GF-D8 (cell line): ENCODE data around the gene SOWAHB.

Experiments
- DNase-seq: peaks from one replicate; lab custom pipeline; 2025; lab: John Stamatoyannopoulos, UW

The SOWAHB gene, protein sequence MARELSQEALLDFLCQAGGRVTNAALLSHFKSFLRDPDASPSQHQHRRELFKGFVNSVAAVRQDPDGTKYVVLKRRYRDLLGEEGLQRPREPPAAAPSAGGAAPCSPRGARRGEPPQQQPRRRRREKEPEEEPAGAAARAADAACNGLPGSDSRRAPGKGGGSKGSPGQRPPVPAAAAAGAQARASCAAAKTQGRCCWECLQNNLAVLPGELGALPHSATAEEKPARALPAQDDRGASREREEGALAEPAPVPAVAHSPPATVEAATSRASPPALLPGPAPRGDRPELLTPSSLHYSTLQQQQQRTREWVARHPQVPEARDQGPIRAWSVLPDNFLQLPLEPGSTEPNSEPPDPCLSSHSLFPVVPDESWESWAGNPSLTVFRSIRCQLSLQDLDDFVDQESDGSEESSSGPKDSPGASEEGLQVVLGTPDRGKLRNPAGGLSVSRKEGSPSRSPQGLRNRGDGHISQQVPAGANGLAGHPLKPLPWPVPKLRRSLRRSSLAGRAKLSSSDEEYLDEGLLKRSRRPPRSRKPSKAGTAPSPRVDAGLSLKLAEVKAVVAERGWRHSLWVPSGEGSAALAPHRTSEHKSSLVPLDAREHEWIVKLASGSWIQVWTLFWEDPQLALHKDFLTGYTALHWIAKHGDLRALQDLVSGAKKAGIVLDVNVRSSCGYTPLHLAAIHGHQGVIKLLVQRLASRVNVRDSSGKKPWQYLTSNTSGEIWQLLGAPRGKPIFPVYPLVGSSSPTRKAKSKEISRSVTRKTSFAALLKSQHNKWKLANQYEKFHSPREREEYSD

DNA sequence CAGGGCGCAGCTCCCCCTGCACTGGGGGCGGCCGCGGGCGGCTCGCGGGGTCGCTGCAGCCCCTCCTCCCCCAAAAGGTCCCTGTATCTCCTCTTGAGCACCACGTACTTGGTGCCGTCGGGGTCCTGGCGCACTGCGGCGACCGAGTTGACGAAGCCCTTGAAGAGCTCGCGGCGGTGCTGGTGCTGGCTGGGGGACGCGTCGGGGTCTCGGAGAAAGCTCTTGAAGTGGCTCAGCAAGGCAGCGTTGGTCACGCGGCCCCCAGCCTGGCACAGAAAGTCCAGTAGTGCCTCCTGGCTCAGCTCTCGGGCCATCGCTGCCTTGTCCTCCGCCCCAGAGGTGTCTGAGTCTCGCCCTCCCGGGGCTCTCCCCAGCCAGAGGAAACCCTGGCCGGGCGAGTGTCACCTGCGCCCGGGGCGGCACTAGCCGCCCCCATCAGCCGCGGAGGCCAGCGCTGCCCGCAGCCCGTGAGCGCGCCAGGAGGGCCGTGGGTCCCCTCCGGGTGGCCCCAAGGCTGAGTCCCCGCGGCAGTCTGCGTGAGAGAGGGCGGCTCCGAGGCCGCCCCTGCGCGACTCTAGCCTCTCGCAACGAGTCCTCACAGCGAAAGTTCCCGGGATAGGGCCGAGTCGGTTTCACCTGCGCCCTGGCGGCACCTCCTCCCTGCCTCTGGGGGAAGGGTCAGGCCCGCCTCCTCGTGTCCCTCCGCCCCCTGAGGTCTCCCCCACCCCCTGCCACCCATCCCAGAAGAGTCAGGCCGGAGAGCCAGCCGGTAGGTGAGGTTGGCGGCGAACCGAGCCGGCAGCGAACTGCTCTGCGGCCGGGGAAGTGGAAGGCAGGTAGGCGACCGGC, at the start of gene SOWAHB:
TSS of gene SOWAHB (minus strand) at position 609 of the 849 bp plus-strand sequence. CDS start at position 314, 295 bp downstream.
- no peak for DNase-seq

DNA sequence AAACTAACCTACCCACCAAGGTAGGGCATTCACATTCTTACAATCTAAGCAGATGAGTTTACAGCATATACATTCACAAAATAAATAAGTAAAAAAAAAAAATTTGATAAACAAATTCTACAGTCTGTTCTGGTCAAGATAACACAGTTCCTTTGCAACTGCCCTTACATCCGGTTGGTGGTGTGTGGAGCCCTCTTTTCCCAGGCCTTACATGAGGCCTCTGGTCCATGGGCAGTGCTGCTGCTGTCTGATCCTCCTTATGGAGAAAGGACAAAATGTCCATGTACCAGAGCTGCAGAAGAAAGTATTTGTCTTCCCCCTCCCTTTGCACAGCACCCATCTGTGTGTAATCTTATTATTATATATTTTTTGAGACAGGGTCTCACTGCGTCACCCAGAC, 49.4 kb upstream of the SOWAHB start:
- DNase-seq, result no peak

DNA sequence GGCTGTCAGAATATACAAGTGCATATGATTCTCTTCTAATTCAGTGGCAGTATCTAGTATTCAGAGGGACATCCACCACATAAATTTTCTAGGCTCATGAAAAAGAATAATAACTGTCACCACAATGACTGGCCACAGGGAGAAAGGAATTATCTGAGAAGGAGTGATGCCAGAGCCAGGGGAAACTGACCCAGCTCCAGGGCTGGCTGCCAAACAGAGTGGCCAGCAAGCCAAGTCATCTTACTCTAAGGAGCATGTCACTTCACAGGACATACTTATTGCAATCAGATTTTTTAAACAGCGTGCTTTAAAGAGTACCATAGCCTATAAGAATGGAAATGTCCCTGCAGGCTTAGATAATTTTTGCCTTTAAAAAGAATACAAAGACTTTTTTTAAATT, 45.8 kb upstream of the SOWAHB start:
- DNase-seq, result no peak

DNA sequence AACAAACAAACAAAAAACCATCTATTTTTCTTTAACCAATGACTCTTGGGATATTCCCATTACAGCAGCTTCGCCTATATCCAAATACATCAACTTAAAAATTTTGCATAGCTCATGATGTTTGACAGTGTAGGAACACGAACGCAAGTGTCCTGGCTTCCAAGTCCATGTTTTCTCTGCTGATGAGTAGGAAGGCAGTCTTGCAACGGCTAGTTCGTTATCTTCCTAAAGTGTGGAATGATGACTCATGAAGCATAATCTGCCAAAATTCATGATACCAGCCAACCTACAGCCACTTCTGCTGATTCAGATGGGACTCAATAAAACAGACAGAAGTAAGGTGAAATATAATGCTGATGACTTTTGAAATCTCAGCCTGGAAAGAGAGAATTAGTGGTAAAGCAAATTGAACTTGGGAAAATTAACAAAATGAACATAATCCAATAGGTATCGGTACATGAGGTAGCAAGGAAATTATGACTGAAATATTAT, 45.2 kb upstream of the SOWAHB start:
- no peak for DNase-seq

DNA sequence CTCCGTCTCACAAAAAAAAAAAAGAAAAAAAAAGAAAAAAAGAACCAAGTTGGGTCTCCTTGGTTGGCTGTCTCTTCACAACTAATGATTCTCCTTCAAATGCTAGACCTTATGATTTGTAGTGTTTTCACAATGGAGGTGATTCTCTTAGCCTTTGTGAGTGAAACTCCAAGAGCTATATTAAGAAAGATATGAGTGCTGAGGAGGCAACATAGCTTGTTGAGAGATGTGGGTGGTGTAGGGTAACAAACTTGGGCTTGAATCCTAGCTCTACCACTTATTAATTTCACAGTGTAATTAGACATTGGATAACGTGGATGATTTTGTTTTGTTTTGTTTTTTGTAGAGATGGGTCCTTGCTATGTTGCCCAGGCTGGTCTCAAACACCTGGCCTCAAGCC, 41.2 kb upstream of the SOWAHB start:
- DNase-seq, result no peak

DNA sequence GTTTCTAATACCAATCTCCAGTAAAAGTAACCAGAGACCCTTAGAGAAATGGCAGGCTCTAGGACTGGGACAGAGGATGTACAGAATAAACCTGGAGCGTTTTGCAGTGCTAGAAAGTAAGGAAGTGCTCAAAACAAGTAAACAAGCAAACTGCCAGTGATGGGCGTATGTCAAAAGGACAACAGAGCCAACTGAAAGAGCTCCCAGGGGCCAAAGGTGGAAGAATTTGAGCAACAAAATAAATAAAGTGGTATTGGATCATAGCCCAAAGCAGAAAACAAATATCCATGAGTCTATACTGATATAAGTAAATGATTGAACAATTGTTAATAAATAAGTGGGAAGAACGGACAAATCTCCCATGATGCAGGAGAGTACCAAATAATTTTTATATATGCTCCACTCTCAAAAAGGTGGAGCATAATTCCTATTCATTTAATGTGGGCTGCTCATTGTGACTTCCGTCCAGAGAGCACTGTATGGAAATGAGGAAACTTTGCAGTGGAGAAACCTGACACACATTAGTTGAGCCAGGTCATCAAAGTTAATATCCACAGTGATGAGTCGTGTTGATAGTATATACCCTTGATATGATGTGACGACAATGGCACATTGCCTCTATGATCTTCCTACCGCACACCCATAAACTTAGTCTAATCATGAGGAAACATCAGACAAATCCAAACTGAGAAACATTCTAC, 33.8 kb upstream of the SOWAHB start:
- no peak for DNase-seq

DNA sequence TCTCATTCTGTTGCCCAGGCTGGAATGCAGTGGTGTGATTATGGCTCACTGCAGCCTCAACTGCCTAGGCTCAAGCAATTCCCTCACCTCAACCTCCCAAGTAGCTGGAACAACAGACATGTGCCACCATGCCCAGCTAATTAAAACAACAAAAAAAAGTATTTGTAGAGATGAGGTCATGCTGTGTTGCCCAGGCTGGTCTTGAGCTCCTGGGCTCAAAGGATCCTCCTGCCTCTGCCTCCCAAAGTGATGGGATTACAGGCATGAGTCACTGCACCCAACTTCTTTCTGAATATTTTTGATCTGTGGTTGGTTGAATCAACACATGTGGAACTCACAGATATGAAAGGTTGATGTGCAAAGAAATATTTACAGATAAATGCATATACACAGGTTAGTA, 33.1 kb upstream of the SOWAHB start:
- no peak for DNase-seq

DNA sequence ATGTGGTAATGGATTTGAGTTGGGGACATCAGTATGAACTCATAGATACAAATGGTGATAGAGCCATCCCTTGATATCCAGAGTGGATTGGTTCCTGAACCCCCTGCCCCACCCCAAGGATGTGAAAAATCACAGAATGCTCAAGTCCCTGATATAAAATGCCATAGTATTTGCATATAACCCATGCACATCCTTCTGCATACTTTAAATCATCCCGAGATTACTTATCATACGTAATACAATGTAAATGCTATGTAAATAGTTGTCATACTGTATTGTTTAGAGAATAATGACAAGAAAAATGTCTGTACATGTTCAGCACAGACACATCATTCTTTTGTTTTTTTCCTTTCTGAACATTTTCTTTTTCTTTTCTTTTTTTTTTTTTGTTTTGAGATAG, 32.7 kb upstream of the SOWAHB start:
- DNase-seq, result no peak

DNA sequence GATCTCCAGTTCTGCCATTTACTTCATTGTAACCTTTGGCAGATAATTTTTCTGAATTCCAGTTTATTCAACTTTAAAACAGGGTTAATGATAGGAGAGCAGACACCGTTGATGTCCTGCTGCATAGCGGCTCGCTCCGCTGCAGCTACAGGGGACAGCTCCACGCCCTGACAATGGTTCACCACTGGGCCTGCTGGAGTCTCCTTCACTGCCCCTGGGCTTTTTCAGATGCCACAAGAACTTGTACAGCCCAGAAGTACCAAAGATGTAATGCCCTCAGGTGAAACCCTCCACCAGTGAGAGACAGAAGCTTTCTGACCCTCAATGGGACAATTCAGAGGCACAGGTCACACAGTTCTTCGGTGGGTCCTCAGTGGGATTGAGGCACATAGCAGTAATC, 28.9 kb upstream of the SOWAHB start:
- DNase-seq, result no peak

DNA sequence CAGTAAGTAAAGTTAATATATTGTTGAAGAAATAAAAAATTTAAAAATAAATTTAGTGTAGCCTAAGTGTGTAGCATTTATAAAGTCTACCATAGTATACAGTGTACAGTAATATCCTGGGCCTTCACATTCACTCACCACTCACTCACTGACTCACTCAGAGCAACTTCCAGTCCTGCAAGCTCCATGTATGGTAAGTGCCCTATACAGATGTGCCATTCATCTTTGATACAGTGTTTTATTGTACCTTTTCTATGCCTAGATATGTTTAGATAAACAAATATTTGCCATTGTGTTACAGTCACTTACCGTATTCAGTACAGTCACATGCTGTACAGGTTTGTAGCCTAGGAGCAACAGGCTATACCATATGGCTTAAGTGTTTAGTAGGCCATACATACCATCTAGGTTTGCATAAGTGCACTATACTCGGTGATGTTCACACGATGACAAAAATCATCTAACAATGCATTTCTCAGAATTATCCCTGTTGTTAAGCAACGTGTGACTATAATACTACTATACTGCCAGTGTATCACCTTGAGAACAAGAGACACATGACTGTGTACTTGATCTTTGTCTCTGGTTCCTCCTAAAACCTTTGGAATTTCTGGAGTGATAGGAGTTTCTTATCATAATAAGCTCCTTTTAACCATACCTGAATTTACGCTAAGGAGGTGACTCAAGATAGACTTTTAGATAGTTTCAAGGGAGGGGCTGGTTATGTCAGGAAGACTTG, 25.8 kb upstream of the SOWAHB start:
- no peak for DNase-seq

DNA sequence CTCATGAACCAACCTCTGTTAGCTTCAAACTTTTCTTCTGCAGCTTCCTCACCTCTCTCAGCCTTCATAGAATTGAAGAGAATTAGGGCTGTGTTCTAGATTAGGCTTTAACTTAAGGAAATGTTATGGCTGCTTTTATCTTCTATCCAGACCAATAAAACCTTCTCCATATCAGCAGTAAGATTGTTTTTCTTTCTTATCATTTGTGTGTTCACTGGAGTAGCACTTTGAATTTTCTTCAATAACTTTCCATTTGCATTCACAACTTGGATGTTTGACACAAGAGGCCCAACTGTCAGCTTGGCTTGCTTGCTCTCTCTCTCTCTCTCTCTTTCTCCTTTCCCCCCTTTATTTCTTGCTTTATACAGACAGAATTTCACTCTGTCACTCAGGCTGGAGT, 22.8 kb upstream of the SOWAHB start:
- DNase-seq, result no peak

DNA sequence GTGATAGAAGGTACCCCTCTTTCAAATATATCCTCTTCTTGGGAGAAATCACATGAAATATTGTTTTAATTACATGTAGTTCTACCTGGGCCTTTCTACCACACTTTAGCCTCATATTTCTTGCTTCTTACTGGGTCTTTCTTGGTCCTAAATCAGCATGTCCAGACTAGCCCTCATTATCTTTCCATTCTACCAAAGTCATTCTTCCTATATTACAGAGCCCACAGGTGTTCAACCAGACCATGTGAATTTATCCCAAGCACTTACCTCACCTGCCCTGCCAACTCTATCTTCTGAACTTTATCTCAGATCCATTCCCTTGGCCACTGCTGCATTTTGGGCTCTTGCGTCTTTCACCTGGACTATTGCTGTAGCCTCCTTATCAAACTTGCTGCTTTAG, 11.8 kb upstream of the SOWAHB start:
- no peak for DNase-seq

DNA sequence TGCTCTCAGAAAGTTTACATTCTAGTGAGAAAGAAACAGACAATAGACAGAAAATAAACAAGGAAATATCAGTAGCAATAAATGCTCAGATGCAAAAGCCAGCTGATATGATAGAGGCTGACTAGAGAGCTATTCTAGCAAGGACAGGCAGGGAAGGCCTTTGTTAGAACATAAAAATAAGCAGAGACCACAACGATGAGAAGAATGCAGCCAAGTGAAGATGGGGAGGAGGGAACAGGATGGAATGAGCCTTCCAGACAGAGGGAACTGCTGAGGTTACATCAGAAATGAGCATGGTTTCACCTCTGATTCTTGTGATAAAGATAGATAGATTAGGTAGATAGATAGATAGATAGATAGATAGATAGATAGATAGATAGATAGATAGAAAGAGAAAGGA, 7.6 kb upstream of the SOWAHB start:
- DNase-seq, result no peak

DNA sequence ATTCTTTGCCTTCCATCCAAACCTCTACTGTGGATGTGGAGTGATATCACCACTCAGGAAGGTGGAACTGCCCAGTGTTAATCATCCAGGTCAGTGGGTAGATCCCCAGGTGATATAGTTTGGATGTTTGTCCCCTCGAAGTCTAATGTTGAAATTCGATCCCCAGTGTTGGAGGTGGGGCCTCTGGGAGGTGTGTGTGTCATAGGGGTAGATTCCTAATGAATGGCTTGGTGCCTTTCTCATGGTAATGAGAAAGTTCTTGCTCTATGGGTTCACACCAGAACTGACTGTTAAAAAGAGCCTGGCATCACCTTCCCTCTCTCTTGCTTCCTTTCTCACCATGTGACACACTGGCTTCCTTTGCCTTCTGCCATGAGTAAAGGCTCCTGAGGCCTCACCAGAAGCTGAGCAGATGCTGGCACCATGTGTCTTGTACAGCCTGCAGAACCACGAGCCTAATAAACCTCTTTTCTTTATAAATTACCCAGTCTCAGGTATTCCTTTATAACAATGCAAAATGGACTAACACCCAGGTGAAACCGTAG, 6.8 kb upstream of the SOWAHB start:
- no peak for DNase-seq

DNA sequence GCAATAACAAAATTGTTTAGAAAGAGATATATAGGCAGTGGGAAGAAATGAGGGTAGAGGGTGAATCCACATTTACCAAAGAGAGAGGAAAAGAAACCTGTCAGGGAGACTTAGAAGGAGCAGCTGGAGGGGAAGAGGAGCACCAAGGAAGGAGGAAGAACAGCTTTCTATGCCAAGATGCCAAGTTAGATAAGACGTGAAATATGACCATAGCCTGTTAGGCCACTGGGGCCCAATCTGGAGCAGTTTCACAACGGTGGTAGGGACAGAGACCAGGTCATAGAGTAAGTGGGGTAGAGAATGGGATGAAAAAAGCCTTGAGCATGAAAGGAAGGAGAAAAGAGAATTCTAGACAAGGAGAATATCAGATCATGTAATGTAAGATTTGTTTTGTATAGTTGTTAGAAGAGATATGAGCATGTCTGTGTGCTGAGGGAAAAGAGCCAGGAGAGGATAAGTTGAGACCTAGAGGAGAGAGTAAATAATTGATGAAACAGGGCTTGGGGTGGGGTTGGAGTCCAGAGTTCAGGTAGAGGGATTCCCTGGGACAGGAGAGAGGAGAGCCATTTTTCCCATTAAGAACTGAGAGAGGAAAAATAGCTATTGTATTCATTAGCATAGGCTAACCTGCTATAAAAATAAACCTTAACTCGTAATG, 4.4 kb upstream of the SOWAHB start:
- no peak for DNase-seq

DNA sequence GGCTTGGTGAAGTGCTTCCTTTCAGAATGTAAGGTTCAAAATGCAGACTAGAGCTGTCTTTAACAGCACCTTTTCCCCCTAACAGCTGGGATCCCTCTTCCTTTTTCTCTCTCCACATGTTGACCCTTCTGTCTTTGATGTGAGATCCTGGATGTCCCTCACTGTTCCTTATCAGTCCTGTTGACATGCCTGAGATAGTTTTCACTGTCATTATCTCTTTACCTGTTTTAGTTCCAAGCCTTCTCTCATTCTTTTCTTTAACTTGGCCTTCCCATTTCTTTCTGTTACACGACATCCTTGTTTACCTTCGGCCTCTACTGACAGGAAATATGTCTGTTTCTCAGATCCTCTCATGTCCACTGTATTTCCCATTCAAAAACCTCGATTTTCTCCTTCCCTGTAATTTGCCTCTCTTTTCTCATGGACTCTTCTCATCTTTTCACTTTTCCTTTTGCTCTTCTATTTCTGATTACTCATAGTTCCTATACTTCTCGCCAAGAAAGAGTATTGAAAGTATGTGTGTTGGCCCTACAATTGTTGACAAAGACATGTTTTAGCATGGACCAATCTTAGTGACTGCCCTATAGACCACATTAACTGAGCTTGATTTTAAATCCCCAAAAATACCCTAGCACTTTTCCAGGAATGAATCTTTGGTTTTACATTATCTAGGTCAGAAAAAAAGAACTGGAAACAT, 1.2 kb upstream of the SOWAHB start:
- DNase-seq, result no peak

DNA sequence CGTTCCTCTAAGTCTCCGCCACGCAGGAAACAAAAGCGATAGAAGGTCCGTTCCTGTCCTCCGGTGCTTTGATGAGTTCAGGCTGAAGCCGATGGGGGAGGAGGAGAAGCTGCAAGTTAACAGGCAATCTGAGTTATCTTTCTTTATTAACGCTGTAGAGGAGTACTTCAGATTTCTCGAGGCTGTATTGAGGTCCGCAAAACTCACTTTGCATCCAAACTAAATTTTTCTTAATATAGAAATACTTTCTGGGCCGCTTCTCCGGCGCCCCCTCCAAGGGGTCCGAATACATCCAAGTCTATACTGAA, 395 bp upstream of the SOWAHB start:
- DNase-seq, result no peak

DNA sequence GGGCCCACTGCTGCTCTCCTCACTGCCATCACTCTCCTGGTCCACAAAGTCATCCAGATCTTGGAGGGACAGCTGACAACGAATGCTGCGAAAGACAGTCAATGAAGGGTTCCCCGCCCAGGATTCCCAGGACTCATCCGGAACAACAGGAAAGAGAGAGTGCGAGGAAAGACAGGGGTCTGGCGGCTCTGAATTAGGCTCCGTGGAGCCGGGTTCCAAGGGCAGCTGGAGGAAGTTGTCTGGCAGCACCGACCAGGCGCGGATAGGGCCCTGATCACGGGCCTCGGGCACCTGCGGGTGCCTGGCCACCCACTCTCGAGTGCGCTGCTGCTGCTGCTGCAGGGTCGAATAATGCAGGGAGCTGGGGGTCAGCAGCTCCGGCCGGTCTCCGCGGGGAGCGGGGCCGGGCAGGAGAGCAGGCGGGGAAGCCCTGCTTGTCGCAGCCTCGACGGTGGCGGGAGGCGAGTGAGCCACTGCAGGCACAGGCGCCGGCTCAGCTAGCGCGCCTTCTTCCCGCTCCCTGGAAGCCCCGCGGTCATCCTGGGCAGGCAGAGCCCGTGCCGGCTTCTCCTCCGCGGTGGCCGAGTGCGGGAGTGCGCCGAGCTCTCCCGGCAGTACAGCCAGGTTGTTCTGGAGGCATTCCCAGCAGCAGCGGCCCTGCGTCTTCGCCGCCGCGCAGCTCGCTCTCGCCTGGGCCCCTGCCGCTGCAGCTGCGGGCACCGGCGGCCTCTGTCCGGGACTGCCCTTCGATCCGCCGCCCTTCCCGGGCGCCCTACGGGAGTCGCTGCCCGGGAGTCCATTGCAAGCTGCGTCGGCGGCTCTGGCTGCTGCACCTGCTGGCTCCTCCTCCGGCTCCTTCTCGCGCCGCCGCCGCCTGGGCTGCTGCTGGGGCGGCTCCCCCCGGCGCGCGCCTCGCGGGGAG, 1.1 kb downstream of the SOWAHB start:
- DNase-seq, result no peak

DNA sequence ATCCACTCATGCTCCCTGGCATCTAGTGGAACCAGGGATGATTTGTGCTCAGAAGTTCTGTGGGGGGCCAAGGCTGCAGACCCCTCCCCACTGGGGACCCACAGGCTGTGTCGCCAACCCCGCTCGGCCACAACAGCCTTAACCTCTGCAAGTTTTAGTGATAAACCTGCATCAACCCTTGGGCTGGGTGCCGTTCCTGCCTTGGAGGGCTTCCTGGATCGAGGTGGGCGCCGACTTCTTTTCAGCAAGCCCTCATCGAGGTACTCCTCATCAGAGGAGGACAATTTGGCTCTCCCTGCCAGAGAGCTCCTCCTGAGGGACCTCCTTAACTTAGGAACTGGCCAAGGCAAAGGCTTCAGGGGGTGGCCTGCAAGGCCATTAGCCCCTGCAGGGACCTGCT, 1.9 kb downstream of the SOWAHB start:
- DNase-seq, result no peak
